ENCODE data around the gene NEGR1.
A peak's percentile ranks its signal among the peaks of the same experiment; 100 is the strongest.

NEGR1 gene

DNA sequence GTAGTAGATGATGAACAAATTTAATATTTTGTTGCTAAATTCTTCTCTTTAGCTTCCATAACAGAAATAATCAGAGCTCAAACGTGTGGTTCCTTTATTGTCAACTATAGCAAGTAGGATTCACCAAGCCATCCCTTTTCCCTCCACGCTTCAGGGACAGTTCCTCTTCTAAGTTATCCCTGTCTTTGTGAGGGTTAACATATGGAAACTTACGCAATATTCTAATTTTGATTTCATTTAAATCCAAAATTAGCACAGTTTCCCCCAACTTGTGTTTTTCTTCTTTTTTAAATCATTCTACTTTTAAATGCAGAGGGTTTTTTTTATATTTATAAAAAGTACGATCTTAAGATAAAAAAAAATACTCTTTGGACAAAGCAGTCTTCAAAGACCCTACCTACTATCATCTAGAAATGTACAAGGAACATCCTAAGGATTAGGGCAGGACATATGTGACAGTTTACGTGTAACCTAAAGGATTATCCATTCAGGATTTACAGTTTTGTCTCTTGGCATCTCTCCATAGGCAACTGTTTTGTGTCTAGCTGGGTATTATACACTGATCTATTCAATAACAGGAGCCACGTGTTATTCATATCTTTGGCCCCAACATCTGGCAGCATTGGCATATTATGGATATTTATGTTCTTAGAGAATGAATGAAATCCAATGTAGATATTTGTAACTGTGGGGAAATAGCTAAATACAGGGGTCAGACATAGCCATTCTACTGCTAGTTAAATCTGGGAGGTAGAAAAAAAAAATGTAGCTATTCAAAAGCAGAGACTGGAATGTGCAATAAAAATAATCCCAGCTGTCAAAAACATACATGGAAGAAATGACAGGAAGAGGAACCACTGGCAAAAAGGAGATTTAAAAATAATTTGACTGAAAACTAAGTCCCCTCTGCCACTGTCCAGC, 272.9 kb downstream of the NEGR1 start:
- Histone ChIP-seq H3K36me3 (ENCODE audit: insufficient read depth, low read length) (no peaks in the 10 kb centered on the region), H3K4me1 (ENCODE audit: insufficient read depth, low read length) (peaks cover 12% of the 10 kb centered on the region; the same call in 1 of the 2 replicates), H3K9me3 (ENCODE audit: control insufficient read depth, insufficient read depth, low read length) (no peaks in the 10 kb centered on the region), H3K9ac (ENCODE audit: low read depth, low read length) (no peak overlapping the region)

DNA sequence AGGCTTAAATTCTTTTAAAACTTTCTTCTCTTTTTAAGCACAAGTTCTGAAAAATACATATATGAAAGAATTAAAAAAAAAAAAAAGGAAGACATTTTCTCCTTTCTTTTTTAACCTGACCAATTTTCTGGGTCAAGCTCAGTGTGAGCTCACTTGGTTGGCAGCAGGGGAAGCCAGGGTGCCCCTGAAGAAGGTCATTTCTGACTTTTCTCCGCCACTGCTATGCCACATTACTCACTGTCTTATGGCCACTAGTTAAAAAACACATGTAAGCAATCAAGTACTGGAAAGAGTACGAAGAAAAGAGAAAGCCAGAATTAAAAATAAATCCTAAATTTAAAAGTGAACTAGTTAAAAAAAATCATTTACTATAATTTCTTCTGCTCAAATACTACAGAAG, 275.0 kb downstream of the NEGR1 start:
- H3K4me1 ChIP-seq (ENCODE audit: insufficient read depth, low read length) = peaks cover 21% of the 10 kb centered on the region; the same call in 1 of the 2 replicates
- no peaks in the 10 kb centered on the region for H3K36me3 ChIP-seq (ENCODE audit: insufficient read depth, low read length)
- H3K9me3 ChIP-seq (ENCODE audit: control insufficient read depth, insufficient read depth, low read length) = no peaks in the 10 kb centered on the region
- no peak overlapping the region for H3K9ac ChIP-seq (ENCODE audit: low read depth, low read length)

DNA sequence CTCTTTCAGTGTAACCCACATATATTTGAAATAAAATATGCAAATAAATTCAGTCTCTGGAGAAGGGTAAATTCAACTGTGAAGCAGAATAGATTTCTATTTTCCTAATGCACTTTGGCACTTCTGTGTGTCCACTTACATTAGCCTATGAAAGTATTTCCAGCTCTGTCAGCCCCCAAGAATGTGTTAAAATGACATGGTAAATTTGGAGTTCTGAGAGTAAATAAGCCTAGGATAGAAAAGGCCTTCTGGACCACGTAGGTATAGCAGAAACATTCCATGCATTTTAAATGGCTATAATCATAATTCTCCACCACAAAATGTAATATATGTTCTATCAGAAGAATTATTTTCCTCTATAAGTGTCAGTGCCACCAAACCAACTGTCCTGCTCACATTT, 276.2 kb downstream of the NEGR1 start:
- Histone ChIP-seq H3K9ac (ENCODE audit: low read depth, low read length) (peak overlapping the region; percentile 8; the same call in 1 of the 2 replicates), H3K36me3 (ENCODE audit: insufficient read depth, low read length) (no peaks in the 10 kb centered on the region), H3K9me3 (ENCODE audit: control insufficient read depth, insufficient read depth, low read length) (no peaks in the 10 kb centered on the region), H3K4me1 (ENCODE audit: insufficient read depth, low read length) (peaks cover 21% of the 10 kb centered on the region; the same call in 1 of the 2 replicates)

DNA sequence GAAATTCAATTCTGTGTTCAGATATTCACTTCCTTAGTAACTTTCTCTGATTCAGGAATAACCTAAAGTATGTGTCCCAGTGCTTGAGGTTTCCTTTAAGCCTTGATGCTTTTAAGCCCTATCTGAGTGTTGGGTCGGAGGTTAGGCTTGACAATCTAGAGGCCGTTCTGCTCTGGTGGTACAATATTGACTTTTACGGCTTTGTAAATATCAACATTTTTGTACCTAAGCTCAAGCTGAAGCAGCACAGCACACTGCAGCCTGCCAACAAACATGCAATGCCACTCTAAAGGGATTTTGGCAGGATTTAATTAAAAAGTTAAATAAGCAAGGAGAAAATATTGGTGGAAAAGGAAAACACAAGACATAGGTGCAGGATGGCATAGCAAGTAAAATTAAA, 279.2 kb downstream of the NEGR1 start:
- no peaks in the 10 kb centered on the region for H3K9me3 ChIP-seq (ENCODE audit: control insufficient read depth, insufficient read depth, low read length)
- peaks cover 24% of the 10 kb centered on the region; the same call in 1 of the 2 replicates for H3K4me1 ChIP-seq (ENCODE audit: insufficient read depth, low read length)
- no peak overlapping the region for H3K9ac ChIP-seq (ENCODE audit: low read depth, low read length)
- H3K36me3 ChIP-seq (ENCODE audit: insufficient read depth, low read length) = no peaks in the 10 kb centered on the region

DNA sequence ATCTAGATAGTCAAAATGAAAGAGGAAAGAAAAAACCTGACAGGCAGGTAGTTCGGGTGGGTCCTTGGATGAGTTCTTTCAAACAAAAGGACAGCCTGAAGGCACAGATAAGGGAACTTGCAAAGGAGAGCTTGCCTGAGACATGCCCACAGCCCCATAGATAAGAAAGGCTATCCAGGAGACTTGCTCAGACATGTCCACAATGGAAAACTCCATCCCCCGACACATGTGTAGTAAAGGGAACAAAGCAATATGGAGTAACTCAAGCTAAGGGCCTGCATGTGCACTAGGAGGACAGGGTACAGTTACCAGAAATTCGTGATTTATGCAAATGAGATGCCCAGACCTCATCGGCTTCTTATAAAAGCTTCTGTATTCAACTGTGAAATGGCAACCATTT, 281.5 kb downstream of the NEGR1 start:
- Histone ChIP-seq H3K36me3 (ENCODE audit: insufficient read depth, low read length) (no peaks in the 10 kb centered on the region), H3K9ac (ENCODE audit: low read depth, low read length) (no peak overlapping the region; the same call in 1 of the 2 replicates), H3K4me1 (ENCODE audit: insufficient read depth, low read length) (peaks cover 12% of the 10 kb centered on the region; the same call in 1 of the 2 replicates), H3K9me3 (ENCODE audit: control insufficient read depth, insufficient read depth, low read length) (no peaks in the 10 kb centered on the region)

DNA sequence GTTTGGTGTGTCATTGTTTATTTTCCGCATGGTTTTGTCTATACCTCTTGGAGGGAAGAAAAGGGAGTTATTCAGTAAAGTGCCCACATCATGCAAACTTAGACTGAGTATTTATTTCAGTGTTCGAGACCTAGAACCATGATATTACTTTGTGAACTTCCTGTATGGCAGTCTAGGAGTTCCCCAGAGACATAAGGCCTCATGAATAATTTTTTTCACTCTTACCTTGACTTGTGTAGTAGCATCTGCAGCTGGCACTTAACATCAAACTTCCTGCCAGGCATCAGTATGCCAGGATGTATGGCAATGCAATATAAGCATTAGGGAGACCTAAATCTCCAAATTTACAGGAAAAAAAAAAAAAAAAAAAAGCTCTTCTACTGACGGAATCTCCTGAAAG, 287.7 kb downstream of the NEGR1 start:
- H3K9ac ChIP-seq (ENCODE audit: low read depth, low read length) = no peak overlapping the region
- H3K4me1 ChIP-seq (ENCODE audit: insufficient read depth, low read length) = peaks cover 4% of the 10 kb centered on the region; the same call in 1 of the 2 replicates
- no peaks in the 10 kb centered on the region for H3K36me3 ChIP-seq (ENCODE audit: insufficient read depth, low read length)
- no peaks in the 10 kb centered on the region for H3K9me3 ChIP-seq (ENCODE audit: control insufficient read depth, insufficient read depth, low read length)

DNA sequence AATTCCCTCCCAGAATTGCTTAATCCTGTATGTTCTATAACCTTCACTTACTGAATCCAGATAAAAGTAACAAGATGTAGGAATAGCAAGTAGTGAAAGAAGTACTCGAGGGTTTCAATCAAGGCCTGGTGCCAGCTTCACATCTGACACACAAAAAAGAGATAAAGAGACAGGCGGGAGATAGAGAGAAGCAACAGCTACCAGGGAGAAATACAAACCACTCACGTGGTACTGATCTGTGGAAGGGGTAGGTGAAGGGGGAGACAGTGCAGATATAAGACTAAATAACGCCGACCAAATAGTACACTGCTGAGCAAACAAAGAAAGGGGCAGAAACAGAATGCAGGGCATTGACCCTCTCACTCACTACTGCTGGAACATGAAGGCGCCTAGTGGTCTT, 295.2 kb downstream of the NEGR1 start:
- Histone ChIP-seq H3K9me3 (ENCODE audit: control insufficient read depth, insufficient read depth, low read length) (no peaks in the 10 kb centered on the region), H3K4me1 (ENCODE audit: insufficient read depth, low read length) (peaks cover 4% of the 10 kb centered on the region; the same call in 1 of the 2 replicates), H3K36me3 (ENCODE audit: insufficient read depth, low read length) (no peaks in the 10 kb centered on the region), H3K9ac (ENCODE audit: low read depth, low read length) (no peak overlapping the region)

DNA sequence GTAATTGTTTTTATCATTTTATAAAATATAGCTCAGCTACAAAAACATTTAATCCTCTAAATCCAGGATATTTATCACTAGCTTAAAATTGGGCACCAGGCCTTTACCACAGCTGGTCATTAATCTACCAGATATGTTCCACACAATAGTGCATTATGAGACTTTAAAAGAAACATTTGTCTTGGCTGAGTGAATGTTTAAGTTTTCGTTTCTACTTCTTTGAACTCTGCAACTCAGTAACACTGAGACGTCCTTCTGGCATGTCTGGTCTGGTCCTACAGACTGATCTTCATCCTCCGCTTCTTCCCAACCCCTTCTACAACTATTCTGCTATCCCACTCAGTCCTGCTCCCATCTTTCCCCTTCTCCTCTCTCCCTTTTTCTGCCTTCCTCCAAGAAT, 296.2 kb downstream of the NEGR1 start:
- Histone ChIP-seq H3K36me3 (ENCODE audit: insufficient read depth, low read length) (no peaks in the 10 kb centered on the region), H3K9me3 (ENCODE audit: control insufficient read depth, insufficient read depth, low read length) (no peaks in the 10 kb centered on the region), H3K9ac (ENCODE audit: low read depth, low read length) (no peak overlapping the region), H3K4me1 (ENCODE audit: insufficient read depth, low read length) (peaks cover 1% of the 10 kb centered on the region; the same call in 1 of the 2 replicates)

DNA sequence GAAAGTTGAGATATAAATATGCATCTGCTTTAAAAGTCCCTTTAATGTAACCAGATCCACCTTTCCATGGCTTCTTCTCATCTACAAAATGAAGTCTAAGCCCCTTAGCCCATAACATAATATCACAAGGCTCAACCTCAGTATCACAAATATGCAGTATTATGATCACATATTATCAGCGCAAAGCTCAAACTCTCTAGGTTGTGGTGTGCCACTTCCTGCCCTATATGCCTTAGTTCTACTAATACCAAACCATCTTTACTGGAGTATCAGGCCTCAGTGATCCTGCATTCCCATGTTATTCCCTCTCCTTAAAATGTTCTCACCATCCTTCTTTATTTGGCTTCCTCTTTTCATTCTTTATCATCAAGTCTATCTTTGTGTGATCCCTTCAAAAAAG, 301.8 kb downstream of the NEGR1 start:
- Histone ChIP-seq H3K9me3 (ENCODE audit: control insufficient read depth, insufficient read depth, low read length) (no peaks in the 10 kb centered on the region), H3K36me3 (ENCODE audit: insufficient read depth, low read length) (no peaks in the 10 kb centered on the region), H3K4me1 (ENCODE audit: insufficient read depth, low read length) (no peaks in the 10 kb centered on the region), H3K9ac (ENCODE audit: low read depth, low read length) (no peak overlapping the region)

DNA sequence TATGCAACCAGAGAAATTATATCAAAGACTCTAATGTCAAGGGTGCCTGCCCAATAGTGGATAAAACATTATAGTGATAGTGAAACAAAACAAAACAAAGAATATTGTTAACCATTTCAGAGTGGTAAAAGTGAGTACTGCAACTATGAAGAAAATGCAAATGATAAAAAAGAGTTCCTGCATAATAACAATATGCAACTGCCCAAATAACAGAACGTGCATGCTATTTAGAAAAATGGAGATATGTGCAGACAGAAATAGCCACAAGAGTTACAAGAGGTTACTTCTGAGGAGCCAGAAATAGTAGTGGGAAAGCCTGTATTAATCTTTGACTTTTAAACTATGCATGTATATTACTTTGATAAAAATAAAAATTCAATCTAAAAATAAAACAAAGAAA, 302.5 kb downstream of the NEGR1 start:
- Histone ChIP-seq H3K9me3 (ENCODE audit: control insufficient read depth, insufficient read depth, low read length) (no peaks in the 10 kb centered on the region), H3K36me3 (ENCODE audit: insufficient read depth, low read length) (no peaks in the 10 kb centered on the region), H3K4me1 (ENCODE audit: insufficient read depth, low read length) (no peaks in the 10 kb centered on the region), H3K9ac (ENCODE audit: low read depth, low read length) (no peak overlapping the region)

DNA sequence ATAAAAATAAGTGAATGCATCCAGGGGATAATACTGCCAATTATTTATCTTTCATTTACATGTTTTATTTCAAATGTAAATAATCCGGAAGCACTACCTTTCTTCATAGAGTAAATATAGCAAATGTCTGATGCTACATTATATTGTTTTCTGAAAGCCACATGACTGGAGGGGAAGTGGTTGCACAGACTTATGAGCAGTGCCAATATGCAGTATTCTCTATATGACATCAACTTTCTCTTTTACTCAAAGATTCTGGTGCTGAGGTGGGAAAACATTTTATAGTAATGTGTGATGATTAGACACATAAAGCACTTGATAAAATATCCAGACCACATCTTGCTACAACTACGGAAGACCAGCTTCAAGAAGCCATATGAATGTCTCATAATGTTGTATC, 314.7 kb downstream of the NEGR1 start:
- Histone ChIP-seq H3K9me3 (ENCODE audit: control insufficient read depth, insufficient read depth, low read length) (no peaks in the 10 kb centered on the region), H3K36me3 (ENCODE audit: insufficient read depth, low read length) (no peaks in the 10 kb centered on the region), H3K4me1 (ENCODE audit: insufficient read depth, low read length) (peaks cover 7% of the 10 kb centered on the region; the same call in 1 of the 2 replicates), H3K9ac (ENCODE audit: low read depth, low read length) (no peak overlapping the region)

DNA sequence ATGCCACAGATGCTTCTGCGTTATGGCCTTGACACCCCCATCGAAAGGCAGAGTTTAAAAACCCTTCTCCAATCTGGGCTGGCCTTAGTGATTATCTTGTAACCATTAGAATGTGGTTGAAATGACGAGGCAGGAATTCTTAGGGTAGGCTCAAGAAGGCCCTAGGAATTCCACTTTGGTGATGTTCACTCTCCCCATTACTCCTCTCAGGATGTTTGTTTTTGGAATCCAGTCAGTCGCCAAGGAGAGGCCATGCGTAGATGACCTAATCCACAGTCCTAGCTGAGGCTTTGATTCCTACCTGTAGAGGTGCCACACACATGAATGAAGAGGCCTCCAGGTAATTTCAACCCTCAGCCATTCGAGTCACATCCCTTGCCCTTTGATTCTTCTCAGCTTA, 318.2 kb downstream of the NEGR1 start:
- Histone ChIP-seq H3K4me1 (ENCODE audit: insufficient read depth, low read length) (peaks cover 7% of the 10 kb centered on the region; the same call in 1 of the 2 replicates), H3K36me3 (ENCODE audit: insufficient read depth, low read length) (no peaks in the 10 kb centered on the region)

DNA sequence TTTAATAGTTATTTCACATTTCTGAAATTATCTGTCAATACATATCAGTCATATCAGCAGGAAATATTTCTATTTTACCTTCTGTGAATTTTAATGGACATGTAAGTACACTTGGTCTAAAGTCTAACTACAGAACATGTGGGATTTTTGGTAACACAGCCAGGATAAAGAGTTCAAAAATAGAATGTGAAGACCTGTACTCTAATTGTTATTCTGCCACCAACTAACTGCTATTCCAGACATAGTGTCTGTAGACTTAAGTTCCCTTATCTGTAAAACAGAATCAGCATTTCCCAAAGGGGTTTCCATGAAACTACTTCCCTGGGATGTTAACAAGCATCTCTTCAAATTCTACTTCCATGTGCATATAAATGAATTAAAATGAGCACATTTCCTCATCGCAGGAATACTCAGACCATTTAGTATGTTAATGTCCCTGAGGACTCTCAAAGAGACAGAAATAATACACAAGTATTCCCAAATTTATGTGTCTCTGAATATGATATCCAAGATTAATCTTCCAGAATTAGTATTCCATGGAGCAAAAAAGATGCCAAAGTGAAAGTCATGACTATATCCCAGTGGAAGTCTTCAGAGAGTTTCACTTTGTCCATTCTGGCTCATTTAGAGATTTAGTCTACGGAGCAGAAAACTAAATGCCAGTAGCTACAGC, 325.6 kb downstream of the NEGR1 start:
- no peaks in the 10 kb centered on the region for H3K4me1 ChIP-seq (ENCODE audit: insufficient read depth, low read length)

More for the DNA sequence above, 318.2 kb downstream of the NEGR1 start:
- Histone ChIP-seq H3K9ac (ENCODE audit: low read depth, low read length) (no peak overlapping the region), H3K9me3 (ENCODE audit: control insufficient read depth, insufficient read depth, low read length) (no peaks in the 10 kb centered on the region)

DNA sequence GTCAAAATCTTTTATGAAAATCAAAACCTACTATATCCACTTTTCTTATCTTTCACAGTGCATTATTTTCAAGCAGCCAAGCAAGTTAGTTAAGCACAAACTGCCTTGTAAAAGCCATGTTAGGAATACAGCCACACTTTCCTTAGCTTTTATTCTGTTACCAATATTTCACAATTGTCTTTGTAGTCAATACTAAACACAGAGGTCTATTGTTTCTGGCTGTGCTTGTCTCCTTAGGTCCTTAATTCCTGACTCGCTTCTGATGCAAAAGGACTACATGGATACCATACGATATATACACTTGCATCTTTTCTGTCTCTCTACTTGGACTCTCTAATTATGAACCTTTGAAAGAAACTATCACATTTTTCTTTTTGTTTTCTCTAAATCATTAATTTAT, 331.8 kb downstream of the NEGR1 start:
- Histone ChIP-seq H3K4me1 (ENCODE audit: insufficient read depth, low read length) (no peaks in the 10 kb centered on the region), H3K9me3 (ENCODE audit: control insufficient read depth, insufficient read depth, low read length) (no peaks in the 10 kb centered on the region), H3K9ac (ENCODE audit: low read depth, low read length) (no peak overlapping the region), H3K36me3 (ENCODE audit: insufficient read depth, low read length) (no peaks in the 10 kb centered on the region)

More for the DNA sequence above, 325.6 kb downstream of the NEGR1 start:
- no peaks in the 10 kb centered on the region for H3K36me3 ChIP-seq (ENCODE audit: insufficient read depth, low read length)
- no peak overlapping the region for H3K9ac ChIP-seq (ENCODE audit: low read depth, low read length)
- no peaks in the 10 kb centered on the region for H3K9me3 ChIP-seq (ENCODE audit: control insufficient read depth, insufficient read depth, low read length)

DNA sequence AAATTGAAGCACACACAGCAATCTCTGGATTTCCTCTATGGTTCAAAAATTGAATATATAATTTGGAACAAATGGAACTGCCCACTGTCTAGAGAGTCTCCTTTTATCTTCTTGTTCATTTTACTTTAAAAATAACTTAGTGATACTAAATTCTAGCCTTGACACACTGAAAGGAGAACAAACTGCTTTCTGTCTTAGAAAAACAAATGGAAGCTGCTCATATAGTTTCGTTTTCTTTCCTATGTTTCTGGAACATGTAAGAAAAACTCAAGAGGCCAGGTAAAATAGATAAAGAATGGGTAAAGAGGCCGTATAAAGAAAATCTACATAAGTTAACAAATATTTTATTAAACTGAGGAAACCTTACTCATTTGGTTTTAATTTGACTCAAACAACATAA, 332.7 kb downstream of the NEGR1 start:
- H3K9ac ChIP-seq (ENCODE audit: low read depth, low read length) = no peak overlapping the region
- no peaks in the 10 kb centered on the region for H3K36me3 ChIP-seq (ENCODE audit: insufficient read depth, low read length)
- H3K9me3 ChIP-seq (ENCODE audit: control insufficient read depth, insufficient read depth, low read length) = no peaks in the 10 kb centered on the region
- H3K4me1 ChIP-seq (ENCODE audit: insufficient read depth, low read length) = no peaks in the 10 kb centered on the region

All from ES-I3 (cell line).